Liver (tissue), 3 donors: Measurements from ENCODE around the gene CCNB2.

ENCODE experiments used
- ATF3 ChIP-seq: IDR thresholded peaks from 2 replicates; pipeline ENCODE4 v1.6.1; 2016; ENCODE audit warnings: antibody characterized with exemption
- CTCF ChIP-seq: fragments of 150-350 bp; IDR thresholded peaks from 2 replicates; pipeline ENCODE4 v1.5.1; 2017; ENCODE audit warnings: improper control_type of control experiment, low read depth, low read length; ENCODE audit not compliant: missing input control
- EGR1 ChIP-seq, 2 donors: IDR thresholded peaks; 2 replicates each; pipeline ENCODE4 v1.6.1; 2016 to 2018; ENCODE audit warnings: antibody characterized with exemption in 2 of 2, low read depth in 2 of 2
- FOXA1 ChIP-seq: IDR thresholded peaks from 2 replicates; pipeline ENCODE4 v1.6.1; 2016; ENCODE audit warnings: antibody characterized with exemption
- JUND ChIP-seq, 2 donors: IDR thresholded peaks; 2 replicates each; pipeline ENCODE4 v1.6.1; 2016; ENCODE audit warnings: antibody characterized with exemption in 2 of 2
- REST ChIP-seq: IDR thresholded peaks from 2 replicates; pipeline ENCODE4 v1.6.1; 2016; ENCODE audit warnings: antibody characterized with exemption, mild to moderate bottlenecking
- SP1 ChIP-seq: IDR thresholded peaks from 2 replicates; pipeline ENCODE4 v1.6.1; 2018; ENCODE audit warnings: antibody characterized with exemption, mild to moderate bottlenecking
- TAF1 ChIP-seq: conservative IDR thresholded peaks from 2 replicates; pipeline ENCODE4 v1.6.1; 2016; ENCODE audit warnings: antibody characterized with exemption, mild to moderate bottlenecking
- YY1 ChIP-seq: IDR thresholded peaks from 2 replicates; pipeline ENCODE4 v1.6.1; 2016; ENCODE audit warnings: antibody characterized with exemption, mild to moderate bottlenecking
- donor health status: healthy.
- donor health status: healthy.

GRCh38 chr15:59059076-59059597 is 45.8 kb upstream of the CCNB2 start:
- no peak for TF ChIP-seq CTCF
- no peak for TF ChIP-seq SP1
- no peak for TF ChIP-seq JUND (IDR thresholded peaks at IDR 0.05)
- TF ChIP-seq YY1, result no peak
- no peak for TF ChIP-seq EGR1 (IDR thresholded peaks at IDR 0.05; ENCODE audit: low read depth in 2 of 2)
- TF ChIP-seq TAF1, result no peak
- no peak for TF ChIP-seq ATF3
- TF ChIP-seq REST, result no peak
- no peak for TF ChIP-seq FOXA1
